Activated CD8-positive, alpha-beta memory T cell treated with anti-CD3 and anti-CD28 coated beads, Interleukin-2, amount 50 U/mL, for 48 hours (primary cell): Measurements from ENCODE around the gene MKI67.

Experiments
- DNase-seq: peaks from one replicate; pipeline ENCODE4 v3.0.0-alpha.2; 2020

MKI67 gene

GRCh38 chr10:128080641-128081040, 45.6 kb downstream of the MKI67 start:
- DNase-seq, result no peak

- no peak for DNase-seq
Observed at GRCh38 chr10:128080231-128080630, 46.0 kb downstream of the MKI67 start.

GRCh38 chr10:128078136-128078969, 47.9 kb downstream of the MKI67 start:
- DNase-seq, result peak; percentile 42

- DNase-seq, result peak; percentile 43
Observed at GRCh38 chr10:128077155-128077875, 48.9 kb downstream of the MKI67 start.

- no peak for DNase-seq
Observed at GRCh38 chr10:128074589-128074988, 51.6 kb downstream of the MKI67 start.

- no peak for DNase-seq
Observed at GRCh38 chr10:128073890-128074289, 52.3 kb downstream of the MKI67 start.

GRCh38 chr10:128072941-128073645, 53.1 kb downstream of the MKI67 start:
- DNase-seq, result no peak

GRCh38 chr10:128072046-128072445, 54.2 kb downstream of the MKI67 start:
- DNase-seq, result no peak

- no peak for DNase-seq
Observed at GRCh38 chr10:128071417-128071782, 54.8 kb downstream of the MKI67 start.

GRCh38 chr10:128070721-128071416, 55.4 kb downstream of the MKI67 start:
- DNase-seq, result no peak

GRCh38 chr10:128070161-128070560, 56.1 kb downstream of the MKI67 start:
- DNase-seq, result no peak

- DNase-seq, result peak; percentile 91
Observed at GRCh38 chr10:128069351-128070051, 56.7 kb downstream of the MKI67 start.

GRCh38 chr10:128068398-128069285, 57.6 kb downstream of the MKI67 start:
- peak; percentile 53 for DNase-seq

- DNase-seq, result peak; percentile 48
Observed at GRCh38 chr10:128067691-128068397, 58.4 kb downstream of the MKI67 start.

- DNase-seq, result no peak
Observed at GRCh38 chr10:128066870-128067382, 59.3 kb downstream of the MKI67 start.

- DNase-seq, result no peak
Observed at GRCh38 chr10:128065881-128066534, 60.2 kb downstream of the MKI67 start.

GRCh38 chr10:128064970-128065580, 61.1 kb downstream of the MKI67 start:
- no peak for DNase-seq

GRCh38 chr10:128064108-128064969, 61.9 kb downstream of the MKI67 start:
- peak; percentile 83 for DNase-seq
